RWPE1 (cell line): ENCODE results near the gene INPP5A.

ENCODE experiments used
- CTCF ChIA-PET: fragments of 350-600 bp; sonication (Branson Sonifier 250); formaldehyde crosslinking; extraction: SDS; loops from one replicate; lab custom pipeline; 2021; lab: Yijun Ruan, JAX
- POLR2A ChIA-PET: fragments of 400-600 bp; formaldehyde crosslinking; extraction: SDS; loops from one replicate; lab custom pipeline; 2020; ENCODE audit warnings: antibody characterized with exemption; ENCODE audit not compliant: low non-redundant PET; lab: Yijun Ruan, JAX
- DNase-seq: peaks from one replicate; pipeline ENCODE4 v3.0.0; 2012; ENCODE audit warnings: low spot score
- H3K27ac ChIP-seq: fragments of 450-650 bp; 2 replicates; pipeline ENCODE4 v1.5.1; 2017
- CTCF ChIP-seq: fragments of 450-650 bp; conservative IDR thresholded peaks from 2 replicates; pipeline ENCODE4 v1.5.1; 2017; ENCODE audit warnings: low read depth, mild to moderate bottlenecking

INPP5A gene

GRCh38 chr10:132723330-132723970 is 185.9 kb downstream of the INPP5A start:
- ChIA-PET POLR2A (no interaction called here), CTCF (no interaction called here)
- TF ChIP-seq CTCF = no peak
- DNase-seq = no peak
- H3K27ac ChIP-seq = no peak overlapping the region

- TF ChIP-seq CTCF = no peak
- POLR2A ChIA-PET = no interaction called here
- peak; percentile 27 for DNase-seq
- CTCF ChIA-PET = no interaction called here
- no peak overlapping the region for H3K27ac ChIP-seq
These were observed 186.9 kb downstream of the INPP5A start for GRCh38 chr10:132724446-132724845.

GRCh38 chr10:132725202-132725601 is 187.6 kb downstream of the INPP5A start:
- ChIA-PET POLR2A (no interaction called here), CTCF (no interaction called here)
- DNase-seq = no peak
- no peak overlapping the region for H3K27ac ChIP-seq
- no peak for TF ChIP-seq CTCF

GRCh38 chr10:132726194-132726593 is 188.6 kb downstream of the INPP5A start:
- no peak for DNase-seq
- ChIA-PET POLR2A (no interaction called here), CTCF (no interaction called here)
- TF ChIP-seq CTCF = no peak
- no peak overlapping the region for H3K27ac ChIP-seq

GRCh38 chr10:132726951-132727350 is 189.4 kb downstream of the INPP5A start:
- DNase-seq = no peak
- ChIA-PET CTCF (no interaction called here), POLR2A (no interaction called here)
- TF ChIP-seq CTCF = no peak
- H3K27ac ChIP-seq = no peak overlapping the region

GRCh38 chr10:132727411-132727810 is 189.8 kb downstream of the INPP5A start:
- TF ChIP-seq CTCF = no peak
- POLR2A ChIA-PET = no interaction called here
- H3K27ac ChIP-seq = no peak overlapping the region
- CTCF ChIA-PET = no interaction called here
- DNase-seq = no peak
